ENCODE data around the gene NSUN2. TPM values are rescaled to one million over a fixed set of nuclear protein-coding genes. Genes with fewer than 3 reads are reported as not detected.

The NSUN2 gene
- total RNA-seq, 1 experiment from 2014 or later = 69.1 TPM

DNA sequence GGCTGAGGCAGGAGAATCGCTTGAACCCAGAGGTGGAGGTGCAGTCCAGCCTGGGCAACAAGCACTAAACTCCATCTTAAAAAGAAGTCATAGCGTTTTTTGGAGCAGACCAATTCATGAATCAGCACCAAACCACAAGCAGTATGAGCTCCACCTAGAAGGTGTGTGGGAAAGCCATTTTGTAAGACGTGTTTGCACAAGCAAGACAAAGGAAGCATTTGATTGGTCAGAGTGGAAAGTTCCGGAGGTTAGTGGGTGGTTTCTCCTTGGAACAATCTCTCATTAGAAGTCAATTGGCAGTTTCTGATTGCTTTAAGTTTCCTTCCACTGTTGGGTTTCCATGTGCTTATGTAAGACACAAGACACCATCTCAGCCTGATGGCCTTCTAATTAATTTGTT is 5.4 kb upstream of the NSUN2 start:
- H4K20me1 ChIP-seq (ENCODE audit: insufficient read depth, low read depth, low read length) = no peaks in the 10 kb centered on the region
- H3K79me2 ChIP-seq (ENCODE audit: low read length) = peaks cover 25% of the 10 kb centered on the region
- H3K9me2 ChIP-seq (replicated peaks; ENCODE audit: insufficient read depth, low read length) = no peaks in the 10 kb centered on the region
- H2AFZ ChIP-seq (ENCODE audit: low read length) = no peak overlapping the region
- H3K4me1 ChIP-seq (ENCODE audit: low read length) = peaks cover 15% of the 10 kb centered on the region
- no peaks in the 10 kb centered on the region for H3K27me3 ChIP-seq (ENCODE audit: low read length)
- no peak overlapping the region for H3K4me3 ChIP-seq (ENCODE audit: low read length)
- H3K27ac ChIP-seq (ENCODE audit: low read length) = no peak overlapping the region
- peak; percentile 37 for DNase-seq
- no peak overlapping the region for H3K4me2 ChIP-seq (ENCODE audit: low read depth, low read length, poor library complexity, severe bottlenecking)
- H3K9ac ChIP-seq (ENCODE audit: low read length) = no peak overlapping the region
- no peaks in the 10 kb centered on the region for H3K36me3 ChIP-seq (ENCODE audit: insufficient read depth, low read length)
- H3K9me3 ChIP-seq (ENCODE audit: low read length) = no peaks in the 10 kb centered on the region

DNA sequence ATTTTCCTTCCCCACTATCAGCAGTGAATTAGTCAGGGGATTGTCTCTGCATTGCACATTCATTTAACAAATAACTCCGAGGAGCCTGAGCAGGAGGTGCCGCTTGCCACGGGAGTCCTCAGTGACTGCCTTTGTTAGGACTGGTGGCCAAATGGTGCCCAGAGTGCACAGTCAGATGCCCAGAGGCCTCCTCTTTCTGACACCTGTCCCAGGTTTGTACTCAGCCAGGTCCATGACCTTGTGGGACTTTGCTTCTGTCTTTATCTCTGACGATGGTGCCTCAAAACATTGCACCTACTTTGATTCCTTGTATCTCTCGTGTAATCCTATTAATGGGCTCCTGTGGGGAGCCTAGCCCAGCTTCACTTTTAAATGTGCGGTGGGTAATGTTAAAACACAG is 4.7 kb upstream of the NSUN2 start:
- Histone ChIP-seq H3K79me2 (ENCODE audit: low read length) (peaks cover 28% of the 10 kb centered on the region), H3K4me3 (ENCODE audit: low read length) (no peak overlapping the region), H2AFZ (ENCODE audit: low read length) (no peak overlapping the region), H3K4me1 (ENCODE audit: low read length) (peaks cover 15% of the 10 kb centered on the region), H3K9me3 (ENCODE audit: low read length) (no peaks in the 10 kb centered on the region), H4K20me1 (ENCODE audit: insufficient read depth, low read depth, low read length) (no peaks in the 10 kb centered on the region), H3K9me2 (replicated peaks; ENCODE audit: insufficient read depth, low read length) (no peaks in the 10 kb centered on the region), H3K27me3 (ENCODE audit: low read length) (no peaks in the 10 kb centered on the region), H3K9ac (ENCODE audit: low read length) (no peak overlapping the region), H3K27ac (ENCODE audit: low read length) (no peak overlapping the region), H3K36me3 (ENCODE audit: insufficient read depth, low read length) (no peaks in the 10 kb centered on the region), H3K4me2 (ENCODE audit: low read depth, low read length, poor library complexity, severe bottlenecking) (no peak overlapping the region)
- DNase-seq = no peak

DNA sequence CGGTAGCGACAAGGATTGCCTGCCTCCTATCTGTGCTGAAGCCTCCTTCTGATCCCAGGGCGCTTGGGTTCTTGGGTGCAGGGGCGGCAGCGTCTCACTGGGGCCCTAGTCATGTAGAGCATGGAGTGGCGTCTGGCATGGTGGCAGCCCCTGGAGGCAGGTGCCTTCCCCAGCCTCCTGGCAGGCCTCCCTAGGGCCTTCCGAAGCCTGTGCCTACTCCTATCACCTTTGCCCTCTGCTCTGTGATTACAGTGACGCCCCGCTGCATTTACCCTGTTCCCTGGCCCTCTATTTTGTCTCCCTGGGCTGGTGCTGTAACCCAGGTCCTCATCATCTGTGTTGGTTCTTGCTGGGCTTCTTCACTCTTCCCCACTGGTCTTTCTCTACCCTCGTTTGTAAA is 4.2 kb upstream of the NSUN2 start:
- Histone ChIP-seq H3K36me3 (ENCODE audit: insufficient read depth, low read length) (no peaks in the 10 kb centered on the region), H3K27me3 (ENCODE audit: low read length) (no peaks in the 10 kb centered on the region), H2AFZ (ENCODE audit: low read length) (no peak overlapping the region), H3K27ac (ENCODE audit: low read length) (no peak overlapping the region), H4K20me1 (ENCODE audit: insufficient read depth, low read depth, low read length) (peaks cover under 1% of the 10 kb centered on the region; the same call in 1 of the 2 replicates), H3K9me2 (replicated peaks; ENCODE audit: insufficient read depth, low read length) (no peaks in the 10 kb centered on the region), H3K4me2 (ENCODE audit: low read depth, low read length, poor library complexity, severe bottlenecking) (no peak overlapping the region), H3K4me1 (ENCODE audit: low read length) (peaks cover 16% of the 10 kb centered on the region), H3K9me3 (ENCODE audit: low read length) (no peaks in the 10 kb centered on the region), H3K79me2 (ENCODE audit: low read length) (peaks cover 34% of the 10 kb centered on the region), H3K4me3 (ENCODE audit: low read length) (no peak overlapping the region), H3K9ac (ENCODE audit: low read length) (no peak overlapping the region)
- DNase-seq = no peak

DNA sequence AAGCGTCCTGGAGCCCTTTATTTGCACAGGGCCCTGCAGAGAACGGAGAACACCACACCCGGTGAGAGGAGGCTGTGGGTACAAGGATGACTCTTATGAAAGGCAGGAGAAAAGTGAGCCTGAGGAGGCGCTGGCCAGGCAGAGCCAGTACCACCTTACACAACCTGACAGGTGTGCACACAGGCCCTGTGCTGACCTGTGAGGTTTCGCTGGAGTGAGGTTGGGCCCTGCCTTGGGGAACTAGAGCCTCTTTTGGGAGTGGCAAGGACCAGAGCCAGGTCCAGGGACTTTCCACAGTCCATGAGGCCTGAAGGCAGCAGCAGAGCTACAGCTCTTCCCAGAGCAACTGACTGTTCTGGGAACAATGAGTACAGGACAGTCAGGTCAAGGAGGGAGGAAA is 3.4 kb upstream of the NSUN2 start:
- peak; percentile 4 for DNase-seq
- H3K9ac ChIP-seq (ENCODE audit: low read length) = no peak overlapping the region

DNA sequence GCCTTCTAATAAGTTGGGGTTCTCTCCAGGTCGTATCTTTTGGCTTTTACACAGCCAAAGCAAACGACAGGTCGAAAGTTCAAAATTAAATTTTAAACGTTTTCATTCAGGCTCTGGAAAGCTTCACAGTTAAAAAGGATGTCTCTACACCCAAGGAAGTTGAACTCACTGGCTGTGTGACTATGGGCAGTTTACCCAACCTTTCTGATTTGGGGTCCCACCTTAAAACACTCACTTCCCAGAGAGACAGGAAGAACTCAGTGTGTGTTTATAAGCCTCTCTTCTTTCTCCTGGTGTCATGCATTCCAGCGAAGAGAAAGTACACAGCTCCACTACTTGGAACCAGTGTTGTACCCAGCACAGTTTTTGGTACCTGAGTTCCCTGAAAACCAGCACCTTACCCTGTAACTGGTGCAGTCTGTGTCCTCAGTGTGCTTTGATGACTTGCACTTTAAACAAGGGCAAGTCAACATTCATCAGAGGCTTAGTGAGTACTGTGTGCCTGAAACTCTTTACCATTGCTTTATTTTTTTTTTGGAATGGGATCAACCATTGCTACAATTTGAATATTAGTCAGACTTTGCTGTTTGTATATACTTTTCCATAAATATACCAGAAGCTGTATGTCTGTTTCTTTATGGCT is 2.1 kb upstream of the NSUN2 start:
- no peaks in the 10 kb centered on the region for H3K27me3 ChIP-seq (ENCODE audit: low read length)
- H3K9me2 ChIP-seq (replicated peaks; ENCODE audit: insufficient read depth, low read length) = no peaks in the 10 kb centered on the region
- DNase-seq = peak; percentile 37
- H3K27ac ChIP-seq (ENCODE audit: low read length) = no peak overlapping the region
- H4K20me1 ChIP-seq (ENCODE audit: insufficient read depth, low read depth, low read length) = peaks cover 14% of the 10 kb centered on the region
- H3K4me1 ChIP-seq (ENCODE audit: low read length) = peaks cover 27% of the 10 kb centered on the region
- H3K4me2 ChIP-seq (ENCODE audit: low read depth, low read length, poor library complexity, severe bottlenecking) = peak overlapping the region; percentile 89
- peaks cover 17% of the 10 kb centered on the region for H3K36me3 ChIP-seq (ENCODE audit: insufficient read depth, low read length)
- no peaks in the 10 kb centered on the region for H3K9me3 ChIP-seq (ENCODE audit: low read length)
- peak overlapping the region; percentile 51 for H3K9ac ChIP-seq (ENCODE audit: low read length)
- no peak overlapping the region for H2AFZ ChIP-seq (ENCODE audit: low read length)
- H3K79me2 ChIP-seq (ENCODE audit: low read length) = peaks cover 55% of the 10 kb centered on the region
- peak overlapping the region; percentile 58 for H3K4me3 ChIP-seq (ENCODE audit: low read length)

More for the DNA sequence above, 3.4 kb upstream of the NSUN2 start:
- peaks cover 4% of the 10 kb centered on the region for H3K36me3 ChIP-seq (ENCODE audit: insufficient read depth, low read length)
- H3K9me2 ChIP-seq (replicated peaks; ENCODE audit: insufficient read depth, low read length) = no peaks in the 10 kb centered on the region
- H3K27ac ChIP-seq (ENCODE audit: low read length) = no peak overlapping the region
- no peak overlapping the region for H3K4me2 ChIP-seq (ENCODE audit: low read depth, low read length, poor library complexity, severe bottlenecking)
- H3K79me2 ChIP-seq (ENCODE audit: low read length) = peaks cover 41% of the 10 kb centered on the region
- peaks cover 6% of the 10 kb centered on the region; the same call in 1 of the 2 replicates for H4K20me1 ChIP-seq (ENCODE audit: insufficient read depth, low read depth, low read length)
- no peak overlapping the region for H3K4me3 ChIP-seq (ENCODE audit: low read length)
- H3K9me3 ChIP-seq (ENCODE audit: low read length) = no peaks in the 10 kb centered on the region
- peaks cover 23% of the 10 kb centered on the region for H3K4me1 ChIP-seq (ENCODE audit: low read length)
- no peaks in the 10 kb centered on the region for H3K27me3 ChIP-seq (ENCODE audit: low read length)
- no peak overlapping the region for H2AFZ ChIP-seq (ENCODE audit: low read length)

DNA sequence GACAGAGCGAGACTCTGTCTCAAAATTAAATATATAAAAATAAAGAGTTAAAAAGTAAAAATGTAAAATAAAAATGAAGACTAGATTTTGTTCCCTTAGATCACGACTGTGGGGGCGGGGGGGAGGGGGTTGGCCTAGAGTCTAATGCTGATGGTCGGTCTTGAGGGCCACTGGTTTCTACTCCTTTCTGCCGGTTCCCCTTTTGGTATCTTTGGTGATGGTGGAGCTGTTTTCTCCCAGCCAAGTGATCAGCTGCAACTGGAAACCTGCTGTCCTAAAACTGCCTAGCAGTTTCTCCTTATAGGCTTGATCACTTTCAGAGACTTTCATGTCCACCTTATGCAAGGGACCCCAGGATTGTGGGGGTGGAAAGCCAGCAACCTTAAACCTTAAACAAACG is 1.5 kb upstream of the NSUN2 start:
- Histone ChIP-seq H3K9me2 (replicated peaks; ENCODE audit: insufficient read depth, low read length) (no peaks in the 10 kb centered on the region), H3K27ac (ENCODE audit: low read length) (no peak overlapping the region), H3K9ac (ENCODE audit: low read length) (peak overlapping the region; percentile 93), H4K20me1 (ENCODE audit: insufficient read depth, low read depth, low read length) (peaks cover 20% of the 10 kb centered on the region), H3K79me2 (ENCODE audit: low read length) (peaks cover 61% of the 10 kb centered on the region), H3K9me3 (ENCODE audit: low read length) (no peaks in the 10 kb centered on the region), H2AFZ (ENCODE audit: low read length) (no peak overlapping the region), H3K27me3 (ENCODE audit: low read length) (no peaks in the 10 kb centered on the region), H3K4me3 (ENCODE audit: low read length) (peak overlapping the region; percentile 100), H3K4me1 (ENCODE audit: low read length) (peaks cover 27% of the 10 kb centered on the region), H3K36me3 (ENCODE audit: insufficient read depth, low read length) (peaks cover 23% of the 10 kb centered on the region), H3K4me2 (ENCODE audit: low read depth, low read length, poor library complexity, severe bottlenecking) (peak overlapping the region; percentile 89)
- DNase-seq = peak; percentile 67

DNA sequence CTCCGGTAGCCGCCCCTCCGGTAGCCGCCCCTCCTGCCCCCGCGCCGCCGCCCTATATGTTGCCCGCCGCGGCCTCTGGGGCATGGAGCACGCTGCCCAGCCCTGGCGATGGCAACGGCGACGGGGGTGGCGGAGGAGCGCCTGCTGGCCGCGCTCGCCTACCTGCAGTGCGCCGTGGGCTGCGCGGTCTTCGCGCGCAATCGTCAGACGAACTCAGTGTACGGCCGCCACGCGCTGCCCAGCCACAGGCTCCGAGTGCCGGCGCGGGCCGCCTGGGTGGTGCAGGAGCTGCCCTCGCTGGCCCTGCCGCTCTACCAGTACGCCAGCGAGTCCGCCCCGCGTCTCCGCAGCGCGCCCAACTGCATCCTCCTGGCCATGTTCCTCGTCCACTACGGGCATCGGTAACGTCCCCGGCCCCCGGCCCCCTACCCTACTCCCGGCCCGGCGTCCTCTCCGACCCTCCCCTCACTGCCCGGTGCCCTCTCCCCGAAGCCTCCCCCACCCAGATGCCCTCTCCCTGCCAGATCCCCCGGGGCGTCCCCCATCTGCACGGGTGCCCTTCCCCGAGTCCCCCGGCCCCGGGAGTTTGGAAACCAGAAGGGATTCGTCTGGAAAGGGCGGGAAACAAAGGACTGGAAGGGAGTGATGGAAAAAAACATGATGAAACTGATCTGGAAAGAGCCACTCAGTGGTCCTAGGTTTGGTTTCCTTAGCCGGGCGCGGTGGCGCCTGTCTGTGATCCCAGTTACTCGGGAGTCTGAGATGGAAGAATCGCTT is 813 bp upstream of the NSUN2 start:
- H2AFZ ChIP-seq (ENCODE audit: low read length) = peak overlapping the region; percentile 86
- H3K27me3 ChIP-seq (ENCODE audit: low read length) = no peaks in the 10 kb centered on the region
- H4K20me1 ChIP-seq (ENCODE audit: insufficient read depth, low read depth, low read length) = peaks cover 20% of the 10 kb centered on the region
- peaks cover 27% of the 10 kb centered on the region for H3K4me1 ChIP-seq (ENCODE audit: low read length)
- peak overlapping the region; percentile 100 for H3K4me3 ChIP-seq (ENCODE audit: low read length)
- H3K9me3 ChIP-seq (ENCODE audit: low read length) = no peaks in the 10 kb centered on the region
- H3K79me2 ChIP-seq (ENCODE audit: low read length) = peaks cover 67% of the 10 kb centered on the region
- H3K27ac ChIP-seq (ENCODE audit: low read length) = no peak overlapping the region
- H3K9ac ChIP-seq (ENCODE audit: low read length) = peak overlapping the region; percentile 93
- peaks cover 30% of the 10 kb centered on the region for H3K36me3 ChIP-seq (ENCODE audit: insufficient read depth, low read length)
- peak; percentile 65 for DNase-seq
- H3K9me2 ChIP-seq (replicated peaks; ENCODE audit: insufficient read depth, low read length) = no peaks in the 10 kb centered on the region
- peak overlapping the region; percentile 89 for H3K4me2 ChIP-seq (ENCODE audit: low read depth, low read length, poor library complexity, severe bottlenecking)

DNA sequence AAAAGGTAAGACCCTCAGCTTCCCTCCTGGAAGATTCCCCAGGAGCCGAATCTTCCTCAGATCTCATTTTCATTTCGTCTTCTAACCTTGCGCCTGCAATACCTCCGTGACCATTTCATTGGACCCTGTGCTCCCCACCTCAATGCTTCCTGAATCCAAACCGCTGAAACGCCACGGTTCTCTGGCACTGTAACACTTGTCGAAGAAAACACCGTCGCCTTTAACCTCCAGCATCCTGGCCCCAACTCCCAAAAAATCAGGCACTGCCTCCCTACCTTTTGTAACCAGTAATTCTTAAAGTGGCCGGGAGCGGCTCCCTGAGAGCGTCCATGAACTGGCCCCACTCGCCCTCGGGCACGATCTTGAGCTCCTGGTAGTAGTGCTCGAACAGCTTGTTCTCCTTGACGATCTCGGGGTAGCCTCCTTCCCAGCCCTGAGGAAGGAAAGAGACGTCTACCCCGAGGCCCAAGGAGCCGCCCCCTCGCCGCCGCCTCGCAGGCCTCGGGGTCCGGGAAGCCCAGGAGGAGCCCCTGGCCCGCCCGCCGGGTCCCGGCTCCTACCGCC is 438 bp downstream of the NSUN2 start:
- peak overlapping the region; percentile 100 for H3K4me3 ChIP-seq (ENCODE audit: low read length)
- H3K4me1 ChIP-seq (ENCODE audit: low read length) = peaks cover 27% of the 10 kb centered on the region
- H3K27ac ChIP-seq (ENCODE audit: low read length) = peak overlapping the region; percentile 63; the same call in 1 of the 2 replicates
- 0 out of 2 replicates have a peak overlapping the region, but pooled peaks have one; percentile 58 for H2AFZ ChIP-seq (ENCODE audit: low read length)
- peak overlapping the region; percentile 89 for H3K4me2 ChIP-seq (ENCODE audit: low read depth, low read length, poor library complexity, severe bottlenecking)
- H3K9me2 ChIP-seq (replicated peaks; ENCODE audit: insufficient read depth, low read length) = no peaks in the 10 kb centered on the region
- peak; percentile 57 for DNase-seq
- H3K9ac ChIP-seq (ENCODE audit: low read length) = peak overlapping the region; percentile 93
- H3K27me3 ChIP-seq (ENCODE audit: low read length) = no peaks in the 10 kb centered on the region
- H3K79me2 ChIP-seq (ENCODE audit: low read length) = peaks cover 80% of the 10 kb centered on the region
- H3K36me3 ChIP-seq (ENCODE audit: insufficient read depth, low read length) = peaks cover 42% of the 10 kb centered on the region
- peaks cover 20% of the 10 kb centered on the region for H4K20me1 ChIP-seq (ENCODE audit: insufficient read depth, low read depth, low read length)
- no peaks in the 10 kb centered on the region for H3K9me3 ChIP-seq (ENCODE audit: low read length)

Measured in Karpas-422 (cell line).